Panc1 (cell line): ENCODE data around the gene B3GALT2. TPM values are rescaled to one million over a fixed set of nuclear protein-coding genes. Genes with fewer than 3 reads are reported as not detected.

ENCODE experiments used
- ATAC-seq: fragments of 200-7000 bp; cut with Tn5 transposase; 2 replicates; pipeline ENCODE4 v1.9.1; 2020; ENCODE audit warnings: mild to moderate bottlenecking, moderate library complexity
- BruUV-seq: library from RNA; stranded (reverse); fragments of 400-500 nt; replicated peaks from 2 replicates; lab custom pipeline; 2021; lab: Mats Ljungman, UMichigan
- CTCF ChIA-PET: fragments of 300-600 bp; sonication (Branson Sonifier 250); formaldehyde crosslinking; loops from one replicate; lab custom pipeline; 2022; ENCODE audit warnings: antibody characterized with exemption; lab: Charles Lee
- POLR2A ChIA-PET: fragments of 300-600 bp; sonication (Branson Sonifier 250); formaldehyde crosslinking; loops from one replicate; lab custom pipeline; 2022; ENCODE audit warnings: antibody characterized with exemption; lab: Charles Lee
- DNase-seq: peaks from one replicate; pipeline ENCODE4 v3.0.0-alpha.2; 2010; ENCODE audit warnings: low read depth, low spot score
- H3K27ac ChIP-seq: 2 replicates; pipeline ENCODE4 v1.5.1; 2011; ENCODE audit warnings: mild to moderate bottlenecking, low read length, inconsistent platforms
- H3K27me3 ChIP-seq: fragments of 200-500 bp; sonication (Bioruptor generic); 2 replicates; pipeline ENCODE4 v1.6.0; 2014; ENCODE audit warnings: low read length, inconsistent platforms; ENCODE audit not compliant: control insufficient read depth, insufficient read depth
- H3K36me3 ChIP-seq: fragments of 200-500 bp; sonication (Bioruptor generic); 2 replicates; pipeline ENCODE4 v1.5.1; 2014; ENCODE audit warnings: inconsistent platforms, mild to moderate bottlenecking, low read length, moderate library complexity; ENCODE audit not compliant: control insufficient read depth, insufficient read depth
- H3K4me1 ChIP-seq: 2 replicates; pipeline ENCODE4 v1.5.1; 2011; ENCODE audit warnings: inconsistent platforms, mild to moderate bottlenecking, low read length, moderate library complexity; ENCODE audit not compliant: control insufficient read depth, insufficient read depth
- H3K4me3 ChIP-seq, 2 experiments: 2 replicates each; pipeline ENCODE4 v1.5.1; 2011 to 2012; ENCODE audit warnings: low read depth in 2 of 2, low read length in 2 of 2, mild to moderate bottlenecking in 2 of 2, inconsistent platforms in 1 of 2, moderate library complexity in 1 of 2
- H3K9me3 ChIP-seq: fragments of 200-500 bp; sonication (Bioruptor generic); 2 replicates; pipeline ENCODE4 v1.5.1; 2014; ENCODE audit warnings: low read depth, mild to moderate bottlenecking, inconsistent platforms, low read length, moderate library complexity; ENCODE audit not compliant: control insufficient read depth, insufficient read depth
- CTCF ChIP-seq: fragments of 450-650 bp; IDR thresholded peaks from 2 replicates; pipeline ENCODE4 v1.5.1; 2017; ENCODE audit warnings: mild to moderate bottlenecking
- POLR2AphosphoS5 ChIP-seq: IDR thresholded peaks from 2 replicates; pipeline ENCODE4 v1.6.1; 2012; ENCODE audit warnings: mild to moderate bottlenecking, low read depth, low read length, moderate library complexity
- REST ChIP-seq, 2 experiments: IDR thresholded peaks; 2 replicates each; pipeline ENCODE4 v1.6.1; 2011 to 2012; ENCODE audit warnings: low read depth in 2 of 2, control low read depth in 1 of 2, low read length in 1 of 2, mild to moderate bottlenecking in 1 of 2, moderate library complexity in 1 of 2; ENCODE audit not compliant: insufficient read depth in 1 of 2
- SIN3A ChIP-seq: IDR thresholded peaks from 2 replicates; pipeline ENCODE4 v1.6.1; 2012; ENCODE audit warnings: low read depth, mild to moderate bottlenecking, low read length, moderate library complexity, borderline replicate concordance; ENCODE audit not compliant: insufficient read depth
- TCF7L2 ChIP-seq: IDR thresholded peaks from 2 replicates; pipeline ENCODE4 v1.6.1; 2011; ENCODE audit warnings: mild to moderate bottlenecking, low read depth, low read length, inconsistent platforms
- in situ Hi-C: cut with HindIII; loops from 2 replicates; pipeline ENCODE4 v1.10.0; 2016; ENCODE audit warnings: low sequenced_read_pairs, low pct_unique_long_range_greater_than_20kb
- intact Hi-C: fragments of 100-400 bp; cut with micrococcal nuclease; formaldehyde crosslinking; loops from one replicate; pipeline ENCODE4 v1.10.0; 2022; ENCODE audit not compliant: unreplicated experiment
- total RNA-seq: library from RNA; stranded (reverse); gene quantifications from one replicate; pipeline ENCODE4 v1.2.1, GENCODE V29; 2021; ENCODE audit not compliant: unreplicated experiment

B3GALT2 gene
- total RNA-seq, 1 experiment from 2014 or later, result 0.08 TPM

GRCh38 chr1:193141804-193142203 lies 44.6 kb downstream of the B3GALT2 start:
- TF ChIP-seq POLR2AphosphoS5 (no peak), CTCF (no peak), TCF7L2 (no peak), SIN3A (no peak), REST (IDR thresholded peaks at IDR 0.05; ENCODE audit: insufficient read depth in 1 of 2, low read depth in 2 of 2, low read length in 1 of 2) (no peak)
- DNase-seq, result no peak
- CTCF ChIA-PET, result no interaction called here
- BruUV-seq, result no TSS peak
- intact Hi-C loops (no loop called here), in situ Hi-C loops (no loop called here)
- H3K36me3 ChIP-seq, result peaks cover 48% of the 10 kb centered on the region
- H3K27me3 ChIP-seq, result no peaks in the 10 kb centered on the region
- POLR2A ChIA-PET, result interaction anchor here (0.6 kb wide), 1 partner anchor 35 kb away, joined by 4 read pairs; no protein-coding TSS in a partner anchor
- ATAC-seq, result no peak
- no peaks in the 10 kb centered on the region for H3K9me3 ChIP-seq
- no peak overlapping the region for H3K27ac ChIP-seq
- no peaks in the 10 kb centered on the region for H3K4me1 ChIP-seq
- H3K4me3 ChIP-seq, result no peak overlapping the region

- intact Hi-C loops (no loop called here), in situ Hi-C loops (no loop called here)
- ATAC-seq (no peak), DNase-seq (no peak)
- H3K27ac ChIP-seq, result no peak overlapping the region
- H3K27me3 ChIP-seq, result no peaks in the 10 kb centered on the region
- CTCF ChIA-PET, result no interaction called here
- H3K36me3 ChIP-seq, result peaks cover 56% of the 10 kb centered on the region
- POLR2A ChIA-PET, result no interaction called here
- H3K4me1 ChIP-seq, result no peaks in the 10 kb centered on the region
- no peak for TF ChIP-seq SIN3A
- no peak for TF ChIP-seq REST (IDR thresholded peaks at IDR 0.05; ENCODE audit: insufficient read depth in 1 of 2, low read depth in 2 of 2, low read length in 1 of 2)
- BruUV-seq, result no TSS peak
- H3K4me3 ChIP-seq, result no peak overlapping the region
- H3K9me3 ChIP-seq, result no peaks in the 10 kb centered on the region
Observed at GRCh38 chr1:193140254-193140653, 46.2 kb downstream of the B3GALT2 start.
